ENCODE data around the gene DDX19B.

Gene DDX19B

GRCh38 chr16:70258065-70258464 lies 40.9 kb upstream of the DDX19B start:
- peaks cover 61 to 96% of the 10 kb centered on the region in 2 experiments for H3K36me3 ChIP-seq (ENCODE audit: control insufficient read depth in 2 of 2, insufficient read depth in 1 of 2, low read length in 2 of 2)
- ChIA-PET CTCF (interaction anchor here (1.5 kb wide), 1 partner anchor 9 kb away, joined by 7 read pairs; no protein-coding TSS in a partner anchor), POLR2A (interaction anchor here (1.2 to 1.4 kb wide), 3 partner anchors 14 to 31 kb away, joined by 3 to 5 read pairs (median 4); no protein-coding TSS in a partner anchor)
- H3K9me3 ChIP-seq (ENCODE audit: control insufficient read depth, insufficient read depth, low read depth, low read length): no peaks in the 10 kb centered on the region
- H3K27ac ChIP-seq (ENCODE audit: extremely low read depth, low read depth, low read length): no peak overlapping the region
- no peak for TF ChIP-seq ZNF16 (tag by site-specific recombination; IDR thresholded peaks at IDR 0.05; ENCODE audit: low read depth)
- TF ChIP-seq ZNF426 (tag by site-specific recombination; IDR thresholded peaks at IDR 0.05): no peak
- no peak for TF ChIP-seq MEIS1 (CRISPR knock-in tag; IDR thresholded peaks at IDR 0.05; ENCODE audit: borderline replicate concordance)
- TF ChIP-seq ZNF585B (tag by site-specific recombination; IDR thresholded peaks at IDR 0.05): no peak
- no peak for TF ChIP-seq ZNF530 (tag by site-specific recombination; IDR thresholded peaks at IDR 0.05; ENCODE audit: low read depth)
- no peak for TF ChIP-seq GLI4 (tag by site-specific recombination; IDR thresholded peaks at IDR 0.05)
- no peak for TF ChIP-seq OVOL3 (tag by site-specific recombination; IDR thresholded peaks at IDR 0.05)
- TF ChIP-seq ZFHX2 (tag by site-specific recombination; conservative IDR thresholded peaks at IDR 0.05): no peak
- no peak for TF ChIP-seq ZNF501 (tag by site-specific recombination; IDR thresholded peaks at IDR 0.05)
- no peak for TF ChIP-seq ZNF704 (tag by site-specific recombination; IDR thresholded peaks at IDR 0.05)
- TF ChIP-seq INSM2 (tag by site-specific recombination; IDR thresholded peaks at IDR 0.05): no peak
- TF ChIP-seq ZNF121 (tag by site-specific recombination; IDR thresholded peaks at IDR 0.05): no peak
- TF ChIP-seq ZNF138 (tag by site-specific recombination; IDR thresholded peaks at IDR 0.05; ENCODE audit: borderline replicate concordance): no peak
- TF ChIP-seq ZNF416 (tag by site-specific recombination; IDR thresholded peaks at IDR 0.05): no peak
- TF ChIP-seq ZNF670 (tag by site-specific recombination; IDR thresholded peaks at IDR 0.05; ENCODE audit: low read depth): no peak
- no peak for TF ChIP-seq ZNF48 (tag by site-specific recombination; IDR thresholded peaks at IDR 0.05)
- TF ChIP-seq ZNF76 (tag by site-specific recombination; IDR thresholded peaks at IDR 0.05; ENCODE audit: borderline replicate concordance, low read depth): no peak
- TF ChIP-seq ZNF677 (tag by site-specific recombination; IDR thresholded peaks at IDR 0.05): no peak
- TF ChIP-seq ZNF2 (tag by site-specific recombination; IDR thresholded peaks at IDR 0.05): no peak
- TF ChIP-seq BCL11B (tag by site-specific recombination; IDR thresholded peaks at IDR 0.05; ENCODE audit: low read depth): no peak
- no peak overlapping the region for H3K4me3 ChIP-seq (ENCODE audit: low read depth, low read length)
- H3K4me1 ChIP-seq (ENCODE audit: control insufficient read depth, insufficient read depth, low read length): no peaks in the 10 kb centered on the region

GRCh38 chr16:70258946-70259345 lies 40.0 kb upstream of the DDX19B start:
- ChIA-PET POLR2A (interaction anchor here (1.2 kb wide), 1 partner anchor 13 kb away, joined by 4 read pairs; no protein-coding TSS in a partner anchor), CTCF (interaction anchor here (1.2 kb wide), 1 partner anchor 9 kb away, joined by 4 read pairs; no protein-coding TSS in a partner anchor)
- no peaks in the 10 kb centered on the region for H3K9me3 ChIP-seq (ENCODE audit: control insufficient read depth, insufficient read depth, low read depth, low read length)
- peaks cover 67 to 96% of the 10 kb centered on the region in 2 experiments for H3K36me3 ChIP-seq (ENCODE audit: control insufficient read depth in 2 of 2, insufficient read depth in 1 of 2, low read length in 2 of 2)
- no peaks in the 10 kb centered on the region for H3K4me1 ChIP-seq (ENCODE audit: control insufficient read depth, insufficient read depth, low read length)
- H3K4me3 ChIP-seq (ENCODE audit: low read depth, low read length): no peak overlapping the region
- no peak overlapping the region for H3K27ac ChIP-seq (ENCODE audit: extremely low read depth, low read depth, low read length)
- no peak for TF ChIP-seq ZNF214 (tag by site-specific recombination; IDR thresholded peaks at IDR 0.05; ENCODE audit: borderline replicate concordance)
- no peak for TF ChIP-seq CTCF (tag by site-specific recombination; IDR thresholded peaks at IDR 0.05)
- TF ChIP-seq ZFP41 (tag by site-specific recombination; IDR thresholded peaks at IDR 0.05; ENCODE audit: borderline replicate concordance): no peak
- TF ChIP-seq REST (tag by site-specific recombination; IDR thresholded peaks at IDR 0.05): no peak
- no peak for TF ChIP-seq ZNF654 (tag by site-specific recombination; IDR thresholded peaks at IDR 0.05; ENCODE audit: low read depth)
- TF ChIP-seq ZSCAN5A (tag by site-specific recombination; IDR thresholded peaks at IDR 0.05): no peak
- TF ChIP-seq ZNF791 (tag by site-specific recombination; IDR thresholded peaks at IDR 0.05): no peak
- TF ChIP-seq ZNF155 (tag by site-specific recombination; IDR thresholded peaks at IDR 0.05): no peak

All from HEK293 (cell line).